GM19452 (cell line): ENCODE data around the gene SLC7A11.

ENCODE experiments used
- ATAC-seq: cut with Tn5 transposase; IDR thresholded peaks from one replicate; pipeline ENCODE4 v1.9.1; 2021; ENCODE audit not compliant: unreplicated experiment

Gene SLC7A11

DNA sequence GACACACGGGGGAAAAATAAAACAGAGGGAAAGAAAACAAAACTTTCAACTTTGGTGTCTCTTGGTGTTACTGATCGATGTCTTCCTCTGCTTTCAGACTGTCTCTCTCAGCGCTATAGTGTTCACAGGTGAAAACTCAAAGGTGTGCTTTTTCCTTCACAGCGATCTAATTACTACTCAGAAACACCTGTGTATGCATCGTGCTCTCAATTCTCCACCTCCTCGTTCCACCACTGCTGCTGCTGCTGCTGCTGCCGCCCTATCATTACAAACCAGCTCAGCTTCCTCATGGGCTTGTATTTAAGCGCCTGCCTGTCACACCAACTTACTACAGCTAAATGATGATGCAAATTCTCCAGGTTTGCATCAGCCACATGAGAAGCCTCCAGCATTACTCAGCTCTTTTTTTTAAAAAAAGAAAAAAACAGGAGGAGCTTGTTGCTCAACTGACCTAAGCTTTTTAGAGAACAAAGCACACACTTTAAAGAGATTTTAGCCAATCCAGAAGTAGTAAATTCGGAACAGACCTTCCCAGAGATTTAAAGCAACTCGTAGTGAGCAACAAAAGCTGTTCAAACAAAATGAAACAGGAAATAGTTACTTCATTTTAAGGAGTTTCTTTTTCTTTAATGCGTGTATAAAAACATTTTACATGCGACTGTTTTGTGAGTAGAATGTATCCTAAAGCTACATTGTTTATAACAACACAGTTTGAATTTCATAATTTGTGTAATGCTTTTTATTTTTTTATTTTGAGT, at the start of gene SLC7A11:
Gene SLC7A11, minus strand, starts transcription at position 274 of the 758 bp plus-strand sequence. CDS start 280 bp downstream, outside the sequence.
- ATAC-seq, result peak; percentile 99

DNA sequence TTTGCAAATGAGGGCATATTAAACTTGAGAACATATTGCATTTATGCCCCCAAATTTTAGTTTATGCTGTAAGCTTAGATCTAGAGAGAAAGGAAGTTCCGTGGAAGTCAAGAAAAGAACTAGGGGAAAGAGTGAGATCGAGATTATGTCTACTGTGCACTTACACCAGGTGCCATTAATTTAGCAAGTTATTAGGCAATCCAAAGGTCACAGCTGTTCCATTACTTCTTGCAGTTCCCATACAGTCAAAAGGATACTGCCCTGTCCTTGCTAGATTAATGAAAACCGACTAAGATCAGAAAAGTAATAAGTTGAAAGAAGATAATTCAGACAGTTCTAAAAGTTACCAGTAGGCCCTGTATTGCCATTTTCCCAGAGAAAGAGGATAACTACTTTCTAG, 49.3 kb upstream of the SLC7A11 start:
- no peak for ATAC-seq

DNA sequence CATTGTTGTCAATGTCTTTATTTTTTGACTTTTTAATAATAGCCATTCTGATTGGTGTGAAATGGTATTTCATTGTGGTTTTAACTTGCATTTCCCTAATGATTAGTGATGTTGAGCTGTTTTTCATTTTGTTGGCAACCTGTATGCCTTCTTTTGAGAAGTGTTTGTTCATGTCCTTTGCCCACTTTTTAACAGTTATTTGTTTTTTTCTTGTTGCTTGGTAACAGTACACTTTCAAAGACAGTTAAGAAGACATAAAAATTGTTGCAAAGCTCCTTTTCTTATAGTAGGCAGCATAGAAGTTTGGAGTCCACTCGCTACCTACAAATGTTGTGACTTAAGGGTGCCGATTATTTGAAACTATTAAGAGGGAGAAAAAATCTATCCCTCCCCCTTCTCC, 48.7 kb upstream of the SLC7A11 start:
- ATAC-seq, result no peak

DNA sequence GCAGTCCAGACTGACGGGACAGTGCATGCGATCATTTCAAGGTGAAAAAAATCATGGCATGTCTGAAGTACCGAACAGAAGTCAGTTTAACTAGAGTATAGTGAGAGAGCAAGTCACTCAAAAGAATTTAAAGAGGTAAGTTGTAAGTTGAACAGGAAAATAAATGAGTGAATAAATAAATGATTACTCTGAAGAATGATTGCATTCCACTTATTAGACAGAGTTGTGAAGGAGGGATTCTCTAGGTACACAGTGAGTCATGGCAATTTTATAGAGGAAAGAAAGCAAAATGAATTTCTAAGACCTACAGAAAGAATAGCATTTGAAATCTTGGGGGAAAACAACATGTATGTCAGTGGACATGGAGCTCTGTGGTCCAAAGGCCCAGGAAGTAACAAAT, 37.1 kb upstream of the SLC7A11 start:
- ATAC-seq, result no peak

DNA sequence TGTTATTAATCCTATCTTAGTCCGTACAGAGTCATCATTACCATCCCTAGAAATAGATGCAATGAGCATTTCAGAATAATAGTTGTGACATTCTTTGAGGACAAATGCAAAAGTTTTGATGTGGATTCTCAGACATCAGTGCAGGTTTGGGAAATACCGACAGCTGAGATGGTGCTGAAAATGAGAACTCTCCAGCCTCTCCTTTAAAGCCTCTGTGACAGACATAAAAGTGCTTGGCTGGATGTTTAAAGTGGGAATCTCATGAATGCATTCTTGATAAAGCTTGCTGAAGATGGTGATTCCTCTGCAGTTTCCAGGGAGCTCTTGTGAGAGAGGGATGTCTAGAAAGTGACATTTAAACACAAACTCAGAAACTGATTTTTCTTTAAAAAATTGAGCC, 35.0 kb upstream of the SLC7A11 start:
- ATAC-seq, result no peak

DNA sequence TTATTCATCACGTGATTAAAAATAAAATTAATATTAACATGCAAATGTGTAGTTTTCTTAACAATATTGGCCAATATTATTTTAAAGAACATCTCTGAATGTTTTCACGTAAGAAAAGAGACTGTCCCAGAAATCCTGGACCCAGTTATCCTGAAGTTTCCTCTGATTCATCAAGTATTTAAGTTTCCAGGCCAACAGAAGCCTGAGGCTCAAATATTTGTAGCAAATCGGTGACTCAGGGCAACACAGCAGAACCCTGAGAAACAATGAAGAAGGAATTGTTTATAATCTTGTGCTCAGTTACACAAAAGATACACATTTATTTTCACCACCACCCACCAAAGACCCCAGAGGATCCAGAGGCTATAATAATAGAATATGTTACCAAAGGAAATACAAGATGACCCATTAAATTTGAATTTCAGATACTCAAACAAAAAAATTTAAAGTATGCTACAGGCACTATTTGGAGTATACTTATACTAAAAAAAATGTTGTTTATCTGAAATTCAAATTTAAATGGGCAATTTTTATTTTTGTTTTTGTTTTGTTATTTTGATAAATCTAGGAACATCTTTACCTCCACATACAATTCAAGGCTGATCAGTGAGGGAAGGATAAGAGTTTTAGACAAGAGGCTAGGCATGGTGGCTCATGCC, 33.9 kb upstream of the SLC7A11 start:
- ATAC-seq, result no peak

DNA sequence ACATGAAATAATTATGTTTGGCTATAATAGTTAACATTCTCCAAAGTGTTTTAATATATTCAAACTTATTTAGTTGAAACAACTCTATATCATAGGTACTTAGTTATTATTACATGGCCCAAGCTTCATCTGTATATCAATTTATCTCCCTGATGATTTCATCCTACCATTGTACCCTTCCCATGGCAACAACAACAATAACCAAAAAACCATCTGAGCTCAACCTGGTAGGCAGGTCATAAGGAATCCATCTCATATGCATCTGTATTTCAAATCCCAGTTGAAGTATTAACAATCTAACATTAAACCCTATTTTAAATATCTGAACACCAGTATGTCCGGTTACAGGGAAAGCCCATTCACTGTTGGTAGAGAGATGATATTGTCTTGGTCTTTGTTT, 33.1 kb upstream of the SLC7A11 start:
- ATAC-seq, result no peak

DNA sequence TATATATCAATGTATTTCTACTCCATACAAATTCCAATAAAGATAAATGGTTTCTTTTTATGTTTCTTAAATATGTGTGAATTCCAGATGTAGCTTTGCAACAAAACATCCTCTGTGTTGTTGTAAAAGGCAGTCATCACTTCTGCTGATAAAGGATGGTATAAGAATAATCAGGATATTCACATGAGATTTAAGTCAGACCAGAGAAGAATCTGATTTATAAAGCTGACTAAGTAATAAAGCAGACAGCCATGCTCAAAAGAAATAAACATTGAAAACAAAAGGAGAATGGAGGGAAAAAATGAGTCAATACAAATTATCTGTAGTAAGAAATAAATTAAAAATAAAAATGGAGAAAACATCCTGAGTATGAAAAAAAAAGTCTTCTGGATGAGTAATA, 27.0 kb upstream of the SLC7A11 start:
- no peak for ATAC-seq

DNA sequence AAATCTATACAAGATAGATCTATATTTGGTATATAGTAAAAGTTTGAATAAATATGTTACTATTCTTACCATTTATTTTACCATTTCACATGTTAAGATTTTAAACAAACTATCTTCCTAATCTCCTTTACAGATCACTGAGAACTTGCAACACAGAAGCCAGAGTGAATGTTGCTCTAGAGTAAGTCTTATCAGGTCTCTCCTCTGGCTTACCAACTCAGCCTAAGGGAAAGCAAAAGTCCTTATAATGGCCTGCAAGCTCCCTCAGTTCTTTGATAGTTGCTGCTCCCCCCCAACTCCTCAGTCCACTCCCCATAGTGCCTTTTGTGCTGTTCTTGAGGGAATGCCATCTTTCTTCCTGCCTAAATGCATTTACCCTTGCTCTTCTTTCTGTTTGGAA, 25.7 kb upstream of the SLC7A11 start:
- ATAC-seq, result no peak

DNA sequence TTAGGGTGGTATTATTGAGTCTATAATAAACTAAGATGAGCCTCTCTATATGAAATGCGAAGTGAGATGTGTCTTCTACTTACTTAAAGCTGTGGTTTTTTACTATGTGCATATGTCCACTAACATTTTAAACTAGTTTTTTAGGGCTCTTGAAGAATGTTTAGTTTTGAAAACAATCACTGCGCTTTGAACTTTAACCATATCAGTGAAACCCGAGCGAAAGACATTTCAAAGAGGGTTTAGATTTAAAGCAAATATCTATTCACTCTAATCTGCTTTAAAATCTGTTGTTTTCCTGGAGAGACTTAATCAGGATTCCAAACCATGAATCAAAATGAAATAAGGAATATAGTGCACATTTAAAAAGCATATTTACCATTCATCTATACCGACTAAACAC, 24.8 kb upstream of the SLC7A11 start:
- ATAC-seq, result no peak

DNA sequence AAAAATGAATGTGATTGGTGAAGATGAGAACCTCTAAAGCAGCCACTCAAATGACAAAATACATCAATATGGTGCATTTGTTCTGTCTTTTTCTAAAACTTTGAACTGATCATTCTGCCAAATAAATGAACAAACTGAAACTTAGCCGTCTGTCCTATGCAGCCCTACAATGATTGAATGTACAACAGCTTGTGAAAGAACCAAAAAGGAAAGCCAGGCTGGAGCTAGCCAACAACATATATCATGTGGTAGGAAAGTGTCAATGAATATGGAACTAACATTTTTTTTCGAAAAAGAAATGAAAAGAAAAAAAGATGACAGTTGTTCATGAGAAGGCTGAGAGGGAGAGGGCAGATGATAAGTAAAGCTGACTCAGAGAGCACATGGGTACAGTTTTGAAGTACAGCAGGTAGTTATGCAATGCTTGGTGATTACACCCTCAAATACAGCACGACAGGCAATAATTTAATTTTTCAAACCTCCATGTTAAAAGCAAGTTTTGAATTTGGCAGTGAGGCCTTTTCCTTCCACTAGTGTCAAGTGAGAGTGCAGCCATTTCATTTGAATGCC, 21.2 kb upstream of the SLC7A11 start:
- no peak for ATAC-seq

DNA sequence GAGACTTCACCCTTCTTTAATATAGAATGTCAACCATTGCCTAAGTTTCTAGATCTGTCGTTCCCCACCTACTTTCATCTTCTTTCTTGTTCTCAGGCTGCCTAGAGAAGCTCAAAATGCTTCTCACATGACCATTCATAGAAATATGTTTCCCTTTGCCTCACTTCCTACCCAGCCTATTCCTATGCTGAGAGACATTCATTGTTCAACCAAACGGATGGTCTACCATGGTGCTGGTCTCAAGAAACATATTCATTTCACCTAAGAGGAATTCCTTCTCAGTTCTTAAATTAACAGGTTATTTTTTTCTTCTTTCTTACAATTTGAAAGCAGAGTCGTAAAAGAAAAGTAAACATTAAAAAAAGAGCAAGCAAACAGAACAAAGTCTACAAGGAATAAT, 20.3 kb upstream of the SLC7A11 start:
- ATAC-seq, result no peak

DNA sequence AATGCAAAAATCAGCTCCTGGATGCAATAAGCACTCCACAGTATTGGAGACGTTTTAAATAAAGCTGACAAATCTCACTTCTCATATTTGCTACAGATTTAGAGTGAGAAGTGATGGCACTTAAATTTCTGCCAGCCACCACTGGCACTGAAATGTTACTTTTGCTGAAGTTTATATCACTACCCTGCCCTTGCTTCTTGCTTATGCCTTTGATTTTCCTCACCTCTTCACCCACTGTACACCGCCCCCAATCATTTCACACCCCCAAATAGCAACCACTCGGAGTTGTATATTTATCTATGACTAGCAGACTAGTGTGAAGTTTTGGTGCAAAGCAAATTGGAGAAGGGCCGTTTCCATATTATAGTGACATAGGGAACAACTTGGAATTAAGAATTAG, 19.9 kb upstream of the SLC7A11 start:
- ATAC-seq, result no peak

DNA sequence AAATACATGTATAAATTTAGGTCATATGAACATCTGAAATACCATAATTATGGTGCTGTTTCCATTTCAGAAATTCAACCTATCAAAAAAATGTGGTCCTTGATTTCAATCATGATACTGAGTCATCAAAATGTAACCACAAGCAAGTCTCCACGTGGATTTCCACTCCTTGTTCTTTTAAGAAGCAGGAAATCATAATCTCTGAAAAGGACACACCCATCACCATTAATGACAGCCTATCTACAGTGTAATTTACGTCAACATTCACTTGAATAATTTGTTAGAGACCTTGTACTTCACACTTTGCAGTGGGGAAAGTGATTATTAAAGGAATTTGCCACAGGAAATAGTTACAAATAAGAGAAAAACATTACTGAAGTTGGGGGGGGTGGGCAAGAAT, 17.7 kb upstream of the SLC7A11 start:
- no peak for ATAC-seq

DNA sequence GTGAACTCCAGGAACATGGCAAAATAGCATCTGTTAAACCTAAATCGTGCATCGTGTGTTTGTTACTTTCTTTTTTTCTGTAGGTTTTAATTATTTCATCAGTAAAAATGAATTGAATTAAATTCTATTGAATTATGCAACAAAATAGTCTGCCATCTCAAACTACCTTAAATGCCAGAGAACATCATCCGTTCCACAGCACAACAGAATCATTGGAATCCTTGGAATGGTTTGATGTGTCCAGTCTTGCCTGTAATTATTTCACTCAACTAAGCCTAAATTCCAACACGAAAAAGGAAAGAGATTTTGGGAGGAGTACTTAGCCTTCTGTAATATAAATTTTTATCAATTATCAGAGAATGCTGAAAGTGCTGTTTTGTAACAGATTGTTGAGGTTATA, 17.1 kb upstream of the SLC7A11 start:
- no peak for ATAC-seq

DNA sequence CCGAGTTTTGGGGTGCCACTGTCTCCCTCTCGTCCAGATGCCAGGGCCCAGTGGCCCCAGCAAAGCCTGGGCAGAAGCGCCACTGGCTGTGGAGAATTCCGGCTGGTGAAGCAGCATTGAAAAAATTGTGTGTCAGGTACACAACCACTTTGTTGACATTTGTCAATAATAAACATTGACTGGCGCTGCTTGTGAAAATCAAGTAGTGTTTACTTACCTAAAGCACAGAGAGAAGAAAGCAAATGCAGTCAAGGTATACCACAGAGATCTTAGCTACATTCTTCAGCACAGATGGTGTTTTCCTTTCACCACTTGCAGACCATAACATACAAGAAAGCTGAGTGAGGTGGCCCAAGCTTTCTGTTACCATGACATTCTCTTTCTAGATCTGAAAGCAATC, 14.5 kb upstream of the SLC7A11 start:
- ATAC-seq, result no peak

DNA sequence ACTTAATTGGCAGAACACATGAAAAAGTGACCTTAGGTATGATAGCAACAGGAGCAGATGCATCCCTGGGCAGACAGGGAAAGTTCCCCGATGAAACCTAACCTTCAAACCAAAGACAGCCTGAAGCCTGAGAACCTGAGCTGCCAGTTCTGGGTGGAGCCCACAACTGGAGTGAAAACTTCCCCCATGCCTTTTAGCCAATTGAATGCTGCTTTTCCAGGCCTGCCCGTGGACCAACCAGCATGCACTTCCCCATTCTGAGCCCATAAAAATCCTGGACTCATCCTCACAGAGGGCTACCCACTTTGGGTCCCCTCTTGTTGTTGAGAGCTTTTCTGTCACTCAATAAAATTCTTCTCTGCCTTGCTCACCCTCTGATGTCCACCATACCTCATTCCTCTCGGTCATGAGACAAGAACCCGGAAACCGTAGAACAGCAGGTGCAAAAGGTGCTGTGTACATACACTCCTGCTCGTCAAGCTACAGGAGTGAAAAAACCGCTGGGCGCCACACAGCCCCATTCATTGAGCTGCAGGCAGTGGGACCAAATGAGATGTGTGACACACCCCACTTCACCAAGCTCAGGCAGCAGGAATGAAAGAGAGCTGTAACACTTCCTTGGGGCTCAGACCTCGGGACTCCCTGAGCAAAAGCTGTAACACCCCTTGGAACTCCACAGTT, 13.9 kb upstream of the SLC7A11 start:
- ATAC-seq, result no peak

DNA sequence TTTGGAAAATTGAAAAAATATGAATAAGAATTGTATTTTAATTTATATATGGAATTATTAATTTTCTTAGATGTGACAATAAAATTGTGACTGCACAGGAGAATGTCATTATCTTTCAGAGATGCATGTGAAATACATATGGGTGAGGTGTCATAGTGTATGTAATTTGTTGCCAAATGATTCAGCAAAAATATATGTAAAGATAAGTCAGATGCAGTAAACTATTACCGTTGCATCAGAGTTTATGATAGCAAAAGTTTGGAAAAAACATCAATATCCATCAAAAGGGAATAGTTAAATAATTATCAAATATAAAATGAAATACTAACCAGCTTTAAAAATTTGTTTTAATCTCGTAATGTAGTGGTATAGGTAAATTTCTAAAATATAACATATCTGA, 10.4 kb upstream of the SLC7A11 start:
- ATAC-seq, result no peak

DNA sequence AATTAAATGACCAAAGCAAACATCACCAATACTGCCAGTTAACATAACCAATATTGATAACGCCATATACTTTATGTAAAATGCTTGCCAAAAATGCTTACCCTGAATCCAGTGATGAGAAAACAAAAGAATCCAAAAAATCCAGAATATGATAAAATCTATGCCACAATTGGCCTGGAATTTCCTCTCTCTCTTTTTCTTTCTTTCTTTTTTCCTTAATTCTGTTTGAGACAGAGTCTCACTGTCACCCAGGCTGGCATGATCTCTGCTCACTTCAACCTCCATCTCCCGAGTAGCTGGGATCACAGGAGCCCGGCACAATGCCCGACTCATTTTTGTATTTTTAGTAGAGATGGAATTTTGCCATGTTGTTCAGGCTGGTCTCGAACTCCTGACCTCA, 9.8 kb upstream of the SLC7A11 start:
- no peak for ATAC-seq

DNA sequence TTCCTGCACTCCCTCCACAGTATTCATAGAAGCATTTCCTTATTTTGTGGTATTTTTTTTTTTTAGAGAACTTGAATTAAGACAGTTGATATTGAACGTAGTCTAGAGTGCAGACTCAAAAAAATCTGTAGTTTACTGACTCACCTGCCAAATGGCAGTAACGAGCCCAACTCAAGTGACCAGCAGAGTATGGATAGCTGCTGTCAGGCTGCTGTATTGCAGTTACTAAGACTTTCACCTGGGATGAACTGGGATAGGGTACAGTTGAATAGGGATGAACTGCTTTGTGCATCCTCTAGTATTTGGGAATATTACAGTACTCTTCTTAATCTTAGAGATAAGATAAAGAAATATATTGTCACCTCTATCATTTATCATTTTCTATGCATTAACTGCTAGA, 7.0 kb upstream of the SLC7A11 start:
- no peak for ATAC-seq

DNA sequence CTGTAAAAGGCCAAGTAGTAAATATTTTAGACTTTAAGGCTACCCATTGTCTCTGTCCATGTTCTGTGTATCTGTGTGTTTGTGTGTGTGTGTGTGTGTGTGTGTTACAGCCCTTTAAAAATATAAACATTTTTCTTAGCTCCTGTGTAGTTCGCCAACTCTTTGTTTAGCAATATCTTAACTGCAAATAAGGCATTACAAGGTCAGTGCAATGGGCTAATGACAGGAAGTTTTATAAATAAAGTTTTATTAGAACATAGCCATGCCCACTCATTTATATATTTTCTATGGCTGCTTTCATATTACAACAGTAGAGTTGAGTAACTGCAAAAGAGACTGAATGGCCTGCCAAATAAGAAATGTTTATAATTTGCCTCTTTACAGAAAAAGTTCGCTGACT, 5.9 kb upstream of the SLC7A11 start:
- ATAC-seq, result no peak

DNA sequence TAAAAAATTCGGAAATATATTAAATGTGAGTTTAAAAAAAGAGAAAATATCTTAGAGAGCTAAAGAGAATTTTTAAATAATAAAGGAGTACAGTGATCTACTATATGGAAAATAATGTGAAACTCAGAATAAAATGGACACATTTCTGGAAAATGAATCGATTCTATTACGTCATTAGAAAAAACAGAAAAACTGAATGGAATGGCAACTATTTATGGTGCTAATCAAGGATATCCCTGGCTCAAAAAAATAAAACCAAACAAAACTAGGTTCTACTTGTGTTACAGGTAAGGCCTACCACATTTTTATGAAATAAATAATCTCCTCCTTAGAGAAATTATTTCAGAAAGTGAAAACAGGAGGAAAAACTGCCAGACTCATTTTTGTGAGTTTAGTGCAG, 5.5 kb upstream of the SLC7A11 start:
- no peak for ATAC-seq
